ENCODE results near the gene NHERF1. TPM values are rescaled to one million over a fixed set of nuclear protein-coding genes. Genes with fewer than 3 reads are reported as not detected.

Gene NHERF1
- total and polyA plus RNA-seq, 2 of the 13 experiments (the other 11 are each of a cell fraction or from before 2014, with no cell fraction given), result 169 to 269 TPM

DNA sequence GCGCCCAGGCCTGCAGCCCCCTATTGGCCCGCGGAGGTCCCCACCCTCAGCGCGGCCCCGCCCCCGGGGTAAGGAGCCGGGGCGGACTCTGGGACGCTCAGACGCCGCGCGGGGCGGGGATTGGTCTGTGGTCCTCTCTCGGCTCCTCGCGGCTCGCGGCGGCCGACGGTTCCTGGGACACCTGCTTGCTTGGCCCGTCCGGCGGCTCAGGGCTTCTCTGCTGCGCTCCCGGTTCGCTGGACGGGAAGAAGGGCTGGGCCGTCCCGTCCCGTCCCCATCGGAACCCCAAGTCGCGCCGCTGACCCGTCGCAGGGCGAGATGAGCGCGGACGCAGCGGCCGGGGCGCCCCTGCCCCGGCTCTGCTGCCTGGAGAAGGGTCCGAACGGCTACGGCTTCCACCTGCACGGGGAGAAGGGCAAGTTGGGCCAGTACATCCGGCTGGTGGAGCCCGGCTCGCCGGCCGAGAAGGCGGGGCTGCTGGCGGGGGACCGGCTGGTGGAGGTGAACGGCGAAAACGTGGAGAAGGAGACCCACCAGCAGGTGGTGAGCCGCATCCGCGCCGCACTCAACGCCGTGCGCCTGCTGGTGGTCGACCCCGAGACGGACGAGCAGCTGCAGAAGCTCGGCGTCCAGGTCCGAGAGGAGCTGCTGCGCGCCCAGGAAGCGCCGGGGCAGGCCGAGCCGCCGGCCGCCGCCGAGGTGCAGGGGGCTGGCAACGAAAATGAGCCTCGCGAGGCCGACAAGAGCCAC lies at the start of gene NHERF1 (continued):
- TF ChIP-seq ZNF569 (CRISPR knock-in tag; IDR thresholded peaks at IDR 0.05; ENCODE audit: borderline replicate concordance) (peak; percentile 92; the same call in 1 of the 2 replicates), NFYC (CRISPR knock-in tag; IDR thresholded peaks at IDR 0.05) (peak; percentile 80), ZNF563 (CRISPR knock-in tag; IDR thresholded peaks at IDR 0.05) (peak; percentile 89), ZNF879 (CRISPR knock-in tag; IDR thresholded peaks at IDR 0.05) (peak; percentile 96), ZBTB7B (CRISPR knock-in tag; IDR thresholded peaks at IDR 0.05) (peak; percentile 62; the same call in 1 of the 2 replicates), YY1 (IDR thresholded peaks at IDR 0.05; ENCODE audit: insufficient read depth, insufficient replicate concordance, low read depth, low read length) (peak; percentile 77), POGZ (CRISPR knock-in tag; IDR thresholded peaks at IDR 0.05) (peak; percentile 55; the same call in 1 of the 2 replicates), MTA1 (CRISPR knock-in tag; IDR thresholded peaks at IDR 0.05; ENCODE audit: borderline replicate concordance) (no peak), SALL1 (CRISPR knock-in tag; IDR thresholded peaks at IDR 0.05) (peak; percentile 80), SP2 (CRISPR knock-in tag; IDR thresholded peaks at IDR 0.05) (peak; percentile 47; the same call in 1 of the 2 replicates), ZNF75D (CRISPR knock-in tag; IDR thresholded peaks at IDR 0.05; ENCODE audit: borderline replicate concordance) (no peak), EZH2 (conservative IDR thresholded peaks at IDR 0.05; ENCODE audit: low read depth, low read length) (no peak), THAP11 (CRISPR knock-in tag; IDR thresholded peaks at IDR 0.05) (peak; percentile 76), TEAD3 (CRISPR knock-in tag; optimal IDR thresholded peaks at IDR 0.05; ENCODE audit: borderline replicate concordance) (no peak), STAT5B (CRISPR knock-in tag; IDR thresholded peaks at IDR 0.05) (peak; percentile 60)
- TF ChIP-seq, protein P1, sequence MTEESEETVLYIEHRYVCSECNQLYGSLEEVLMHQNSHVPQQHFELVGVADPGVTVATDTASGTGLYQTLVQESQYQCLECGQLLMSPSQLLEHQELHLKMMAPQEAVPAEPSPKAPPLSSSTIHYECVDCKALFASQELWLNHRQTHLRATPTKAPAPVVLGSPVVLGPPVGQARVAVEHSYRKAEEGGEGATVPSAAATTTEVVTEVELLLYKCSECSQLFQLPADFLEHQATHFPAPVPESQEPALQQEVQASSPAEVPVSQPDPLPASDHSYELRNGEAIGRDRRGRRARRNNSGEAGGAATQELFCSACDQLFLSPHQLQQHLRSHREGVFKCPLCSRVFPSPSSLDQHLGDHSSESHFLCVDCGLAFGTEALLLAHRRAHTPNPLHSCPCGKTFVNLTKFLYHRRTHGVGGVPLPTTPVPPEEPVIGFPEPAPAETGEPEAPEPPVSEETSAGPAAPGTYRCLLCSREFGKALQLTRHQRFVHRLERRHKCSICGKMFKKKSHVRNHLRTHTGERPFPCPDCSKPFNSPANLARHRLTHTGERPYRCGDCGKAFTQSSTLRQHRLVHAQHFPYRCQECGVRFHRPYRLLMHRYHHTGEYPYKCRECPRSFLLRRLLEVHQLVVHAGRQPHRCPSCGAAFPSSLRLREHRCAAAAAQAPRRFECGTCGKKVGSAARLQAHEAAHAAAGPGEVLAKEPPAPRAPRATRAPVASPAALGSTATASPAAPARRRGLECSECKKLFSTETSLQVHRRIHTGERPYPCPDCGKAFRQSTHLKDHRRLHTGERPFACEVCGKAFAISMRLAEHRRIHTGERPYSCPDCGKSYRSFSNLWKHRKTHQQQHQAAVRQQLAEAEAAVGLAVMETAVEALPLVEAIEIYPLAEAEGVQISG (CRISPR knock-in tag; IDR thresholded peaks at IDR 0.05), result peak; percentile 85
- TF ChIP-seq, protein P2, sequence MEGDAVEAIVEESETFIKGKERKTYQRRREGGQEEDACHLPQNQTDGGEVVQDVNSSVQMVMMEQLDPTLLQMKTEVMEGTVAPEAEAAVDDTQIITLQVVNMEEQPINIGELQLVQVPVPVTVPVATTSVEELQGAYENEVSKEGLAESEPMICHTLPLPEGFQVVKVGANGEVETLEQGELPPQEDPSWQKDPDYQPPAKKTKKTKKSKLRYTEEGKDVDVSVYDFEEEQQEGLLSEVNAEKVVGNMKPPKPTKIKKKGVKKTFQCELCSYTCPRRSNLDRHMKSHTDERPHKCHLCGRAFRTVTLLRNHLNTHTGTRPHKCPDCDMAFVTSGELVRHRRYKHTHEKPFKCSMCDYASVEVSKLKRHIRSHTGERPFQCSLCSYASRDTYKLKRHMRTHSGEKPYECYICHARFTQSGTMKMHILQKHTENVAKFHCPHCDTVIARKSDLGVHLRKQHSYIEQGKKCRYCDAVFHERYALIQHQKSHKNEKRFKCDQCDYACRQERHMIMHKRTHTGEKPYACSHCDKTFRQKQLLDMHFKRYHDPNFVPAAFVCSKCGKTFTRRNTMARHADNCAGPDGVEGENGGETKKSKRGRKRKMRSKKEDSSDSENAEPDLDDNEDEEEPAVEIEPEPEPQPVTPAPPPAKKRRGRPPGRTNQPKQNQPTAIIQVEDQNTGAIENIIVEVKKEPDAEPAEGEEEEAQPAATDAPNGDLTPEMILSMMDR (CRISPR knock-in tag; IDR thresholded peaks at IDR 0.05), result peak; percentile 57
- TF ChIP-seq, protein P3, sequence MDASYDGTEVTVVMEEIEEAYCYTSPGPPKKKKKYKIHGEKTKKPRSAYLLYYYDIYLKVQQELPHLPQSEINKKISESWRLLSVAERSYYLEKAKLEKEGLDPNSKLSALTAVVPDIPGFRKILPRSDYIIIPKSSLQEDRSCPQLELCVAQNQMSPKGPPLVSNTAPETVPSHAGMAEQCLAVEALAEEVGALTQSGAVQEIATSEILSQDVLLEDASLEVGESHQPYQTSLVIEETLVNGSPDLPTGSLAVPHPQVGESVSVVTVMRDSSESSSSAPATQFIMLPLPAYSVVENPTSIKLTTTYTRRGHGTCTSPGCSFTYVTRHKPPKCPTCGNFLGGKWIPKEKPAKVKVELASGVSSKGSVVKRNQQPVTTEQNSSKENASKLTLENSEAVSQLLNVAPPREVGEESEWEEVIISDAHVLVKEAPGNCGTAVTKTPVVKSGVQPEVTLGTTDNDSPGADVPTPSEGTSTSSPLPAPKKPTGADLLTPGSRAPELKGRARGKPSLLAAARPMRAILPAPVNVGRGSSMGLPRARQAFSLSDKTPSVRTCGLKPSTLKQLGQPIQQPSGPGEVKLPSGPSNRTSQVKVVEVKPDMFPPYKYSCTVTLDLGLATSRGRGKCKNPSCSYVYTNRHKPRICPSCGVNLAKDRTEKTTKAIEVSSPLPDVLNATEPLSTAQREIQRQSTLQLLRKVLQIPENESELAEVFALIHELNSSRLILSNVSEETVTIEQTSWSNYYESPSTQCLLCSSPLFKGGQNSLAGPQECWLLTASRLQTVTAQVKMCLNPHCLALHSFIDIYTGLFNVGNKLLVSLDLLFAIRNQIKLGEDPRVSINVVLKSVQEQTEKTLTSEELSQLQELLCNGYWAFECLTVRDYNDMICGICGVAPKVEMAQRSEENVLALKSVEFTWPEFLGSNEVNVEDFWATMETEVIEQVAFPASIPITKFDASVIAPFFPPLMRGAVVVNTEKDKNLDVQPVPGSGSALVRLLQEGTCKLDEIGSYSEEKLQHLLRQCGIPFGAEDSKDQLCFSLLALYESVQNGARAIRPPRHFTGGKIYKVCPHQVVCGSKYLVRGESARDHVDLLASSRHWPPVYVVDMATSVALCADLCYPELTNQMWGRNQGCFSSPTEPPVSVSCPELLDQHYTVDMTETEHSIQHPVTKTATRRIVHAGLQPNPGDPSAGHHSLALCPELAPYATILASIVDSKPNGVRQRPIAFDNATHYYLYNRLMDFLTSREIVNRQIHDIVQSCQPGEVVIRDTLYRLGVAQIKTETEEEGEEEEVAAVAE (CRISPR knock-in tag; IDR thresholded peaks at IDR 0.05; ENCODE audit: borderline replicate concordance), result peak; percentile 75; the same call in 1 of the 2 replicates
- TF ChIP-seq, protein P4, sequence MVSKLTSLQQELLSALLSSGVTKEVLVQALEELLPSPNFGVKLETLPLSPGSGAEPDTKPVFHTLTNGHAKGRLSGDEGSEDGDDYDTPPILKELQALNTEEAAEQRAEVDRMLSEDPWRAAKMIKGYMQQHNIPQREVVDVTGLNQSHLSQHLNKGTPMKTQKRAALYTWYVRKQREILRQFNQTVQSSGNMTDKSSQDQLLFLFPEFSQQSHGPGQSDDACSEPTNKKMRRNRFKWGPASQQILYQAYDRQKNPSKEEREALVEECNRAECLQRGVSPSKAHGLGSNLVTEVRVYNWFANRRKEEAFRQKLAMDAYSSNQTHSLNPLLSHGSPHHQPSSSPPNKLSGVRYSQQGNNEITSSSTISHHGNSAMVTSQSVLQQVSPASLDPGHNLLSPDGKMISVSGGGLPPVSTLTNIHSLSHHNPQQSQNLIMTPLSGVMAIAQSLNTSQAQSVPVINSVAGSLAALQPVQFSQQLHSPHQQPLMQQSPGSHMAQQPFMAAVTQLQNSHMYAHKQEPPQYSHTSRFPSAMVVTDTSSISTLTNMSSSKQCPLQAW (CRISPR knock-in tag; IDR thresholded peaks at IDR 0.05), result 0 out of 2 replicates have a peak, but pooled peaks have one; percentile 59
